Measurements from ENCODE around the gene APBA3.

APBA3 gene

DNA sequence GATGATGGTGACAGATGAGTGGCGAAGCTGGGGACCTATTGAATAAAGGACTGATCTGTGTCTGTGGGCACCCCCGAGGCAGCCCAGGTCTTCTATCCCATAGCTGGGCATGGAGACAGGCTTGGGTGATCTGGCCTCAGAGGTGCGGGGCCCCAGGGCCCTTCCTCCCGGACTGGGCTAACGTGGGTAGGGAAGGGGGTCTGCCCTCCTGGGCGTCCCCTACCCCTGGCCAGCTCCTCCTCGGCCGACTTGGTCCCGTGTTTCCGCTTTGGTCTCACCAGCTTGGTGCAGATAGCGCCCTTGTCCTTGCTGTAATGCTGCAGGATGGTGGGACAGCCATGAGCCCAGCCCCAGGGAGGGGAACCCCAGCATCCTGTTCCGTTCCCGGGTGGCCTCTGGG lies 21.4 kb upstream of the APBA3 start:
- Histone ChIP-seq H3K4me3 (no peak overlapping the region), H3K4me1 (peaks cover 0 to 13% (median 0%) of the 10 kb centered on the region in 4 donors), H3K27ac (no peak overlapping the region), H3K27me3 (peaks cover 0 to 71% of the 10 kb centered on the region in 2 donors), H3K36me3 (no peaks in the 10 kb centered on the region), H3K9me3 (peaks cover 0 to 27% (median 24%) of the 10 kb centered on the region in 3 donors)
- intact Hi-C loops (cut with DNase I; ENCODE audit: low total_unique reads) = no loop called here
- no peak for DNase-seq
- no peak for TF ChIP-seq CTCF (IDR thresholded peaks at IDR 0.05)

DNA sequence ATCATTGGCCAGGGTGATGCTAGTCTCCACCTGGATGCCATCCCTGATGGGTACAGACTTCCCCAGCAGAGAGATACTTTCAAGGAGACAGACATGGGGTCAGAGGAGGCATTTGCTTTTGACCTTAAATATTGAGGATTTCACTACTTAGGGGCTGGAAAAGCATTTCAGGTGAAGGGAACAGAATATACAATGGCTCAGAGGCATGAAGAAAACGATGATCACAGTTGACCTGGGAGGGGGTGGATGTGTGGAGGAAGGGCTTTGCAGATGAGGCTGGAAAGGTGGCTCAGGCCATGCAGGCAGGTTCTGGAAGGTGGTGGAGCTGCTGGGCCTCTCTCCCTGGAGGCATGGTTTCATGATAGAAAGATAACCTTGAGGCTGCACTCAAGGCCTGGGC lies 20.8 kb upstream of the APBA3 start:
- intact Hi-C loops (cut with DNase I; ENCODE audit: low total_unique reads) = no loop called here

DNA sequence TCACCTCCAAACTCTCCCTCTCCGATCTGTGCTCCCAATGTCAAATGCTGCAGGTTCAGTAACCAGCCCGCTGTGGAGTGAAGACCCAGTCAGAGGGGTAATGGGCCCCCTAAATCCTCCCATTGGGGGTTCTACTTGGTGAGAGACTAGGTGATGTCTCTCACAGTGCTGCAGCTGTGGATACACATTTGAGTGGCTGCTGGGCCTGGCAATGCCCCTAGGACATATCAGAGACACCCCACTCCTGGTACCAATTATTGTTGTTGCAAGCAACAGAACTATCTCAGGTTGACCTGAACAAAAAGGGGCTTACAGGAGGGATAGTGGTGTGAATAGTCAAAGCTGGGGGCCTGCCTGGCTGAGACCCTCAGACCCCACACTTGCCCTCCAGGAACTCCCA lies 20.1 kb upstream of the APBA3 start:
- no peak for TF ChIP-seq CTCF (IDR thresholded peaks at IDR 0.05)
- Histone ChIP-seq H3K27ac (no peak overlapping the region), H3K36me3 (no peaks in the 10 kb centered on the region), H3K27me3 (peaks cover 0 to 75% of the 10 kb centered on the region in 2 donors), H3K9me3 (peaks cover 0 to 27% (median 24%) of the 10 kb centered on the region in 3 donors), H3K4me3 (no peak overlapping the region), H3K4me1 (peaks cover 0 to 13% (median 0%) of the 10 kb centered on the region in 4 donors)
- intact Hi-C loops (cut with DNase I; ENCODE audit: low total_unique reads) = no loop called here
- DNase-seq = no peak

More for the DNA sequence above, 20.8 kb upstream of the APBA3 start:
- TF ChIP-seq CTCF (IDR thresholded peaks at IDR 0.05) = no peak
- Histone ChIP-seq H3K27ac (no peak overlapping the region), H3K4me3 (no peak overlapping the region), H3K27me3 (peaks cover 0 to 76% of the 10 kb centered on the region in 2 donors), H3K4me1 (peaks cover 0 to 13% (median 0%) of the 10 kb centered on the region in 4 donors), H3K9me3 (peaks cover 0 to 27% (median 24%) of the 10 kb centered on the region in 3 donors), H3K36me3 (no peaks in the 10 kb centered on the region)
- DNase-seq = no peak

GRCh38 chr19:3780786-3781304 lies 19.4 kb upstream of the APBA3 start:
- Histone ChIP-seq H3K27ac (no peak overlapping the region), H3K9me3 (peaks cover 0 to 27% (median 24%) of the 10 kb centered on the region in 3 donors), H3K36me3 (no peaks in the 10 kb centered on the region), H3K27me3 (peaks cover 0 to 68% of the 10 kb centered on the region in 2 donors), H3K4me1 (peaks cover 0 to 9% (median 0%) of the 10 kb centered on the region in 4 donors), H3K4me3 (no peak overlapping the region)
- TF ChIP-seq CTCF (IDR thresholded peaks at IDR 0.05) = no peak
- no peak for DNase-seq
- intact Hi-C loops (cut with DNase I; ENCODE audit: low total_unique reads) = no loop called here

GRCh38 chr19:3778899-3779723 lies 17.6 kb upstream of the APBA3 start:
- DNase-seq = no peak
- Histone ChIP-seq H3K27ac (no peak overlapping the region), H3K27me3 (peaks cover 0 to 50% of the 10 kb centered on the region in 2 donors), H3K36me3 (no peaks in the 10 kb centered on the region), H3K4me1 (no peaks in the 10 kb centered on the region), H3K4me3 (no peak overlapping the region), H3K9me3 (peaks cover 0 to 27% (median 24%) of the 10 kb centered on the region in 3 donors)
- intact Hi-C loops (cut with DNase I; ENCODE audit: low total_unique reads) = no loop called here
- TF ChIP-seq CTCF (IDR thresholded peaks at IDR 0.05) = no peak

All from tibial artery (tissue), 4 donors.